ENCODE measurements around the gene KSR2.

Gene KSR2

DNA sequence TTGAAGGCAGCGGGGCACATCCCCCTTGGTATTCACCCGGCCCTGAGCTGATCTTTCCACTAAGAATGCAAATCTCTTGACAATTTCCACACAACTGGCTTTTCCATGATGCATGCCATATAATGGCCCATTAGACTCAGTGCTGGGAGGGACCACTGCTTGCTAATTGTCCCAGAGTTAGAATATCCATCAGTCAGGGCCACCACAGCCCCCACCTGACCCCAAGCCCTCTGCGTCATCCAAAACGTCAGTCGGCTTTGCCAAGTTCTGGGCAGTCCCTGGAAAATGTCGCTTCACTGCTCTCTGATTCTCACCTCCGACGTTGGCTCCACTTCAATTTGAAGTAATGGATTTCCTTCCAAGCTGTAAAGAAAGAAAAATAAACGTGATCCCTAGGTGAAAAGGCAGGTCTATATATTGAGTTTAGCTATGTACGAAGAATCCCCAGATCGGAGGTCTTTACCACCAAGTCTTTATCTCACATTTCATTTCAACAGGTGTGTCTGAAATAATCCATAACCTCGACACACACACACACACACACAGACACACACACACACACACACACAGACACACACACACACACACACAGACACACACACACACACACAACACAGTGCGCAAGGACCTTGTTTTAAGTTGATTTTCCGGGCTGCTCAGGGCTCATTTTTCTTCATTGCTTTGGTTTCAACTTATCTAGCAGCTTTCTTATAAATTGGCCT, 441.9 kb downstream of the KSR2 start:
- TF ChIP-seq, protein P1, sequence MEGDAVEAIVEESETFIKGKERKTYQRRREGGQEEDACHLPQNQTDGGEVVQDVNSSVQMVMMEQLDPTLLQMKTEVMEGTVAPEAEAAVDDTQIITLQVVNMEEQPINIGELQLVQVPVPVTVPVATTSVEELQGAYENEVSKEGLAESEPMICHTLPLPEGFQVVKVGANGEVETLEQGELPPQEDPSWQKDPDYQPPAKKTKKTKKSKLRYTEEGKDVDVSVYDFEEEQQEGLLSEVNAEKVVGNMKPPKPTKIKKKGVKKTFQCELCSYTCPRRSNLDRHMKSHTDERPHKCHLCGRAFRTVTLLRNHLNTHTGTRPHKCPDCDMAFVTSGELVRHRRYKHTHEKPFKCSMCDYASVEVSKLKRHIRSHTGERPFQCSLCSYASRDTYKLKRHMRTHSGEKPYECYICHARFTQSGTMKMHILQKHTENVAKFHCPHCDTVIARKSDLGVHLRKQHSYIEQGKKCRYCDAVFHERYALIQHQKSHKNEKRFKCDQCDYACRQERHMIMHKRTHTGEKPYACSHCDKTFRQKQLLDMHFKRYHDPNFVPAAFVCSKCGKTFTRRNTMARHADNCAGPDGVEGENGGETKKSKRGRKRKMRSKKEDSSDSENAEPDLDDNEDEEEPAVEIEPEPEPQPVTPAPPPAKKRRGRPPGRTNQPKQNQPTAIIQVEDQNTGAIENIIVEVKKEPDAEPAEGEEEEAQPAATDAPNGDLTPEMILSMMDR (IDR thresholded peaks at IDR 0.05; ENCODE audit: low read depth, low read length), result no peak

DNA sequence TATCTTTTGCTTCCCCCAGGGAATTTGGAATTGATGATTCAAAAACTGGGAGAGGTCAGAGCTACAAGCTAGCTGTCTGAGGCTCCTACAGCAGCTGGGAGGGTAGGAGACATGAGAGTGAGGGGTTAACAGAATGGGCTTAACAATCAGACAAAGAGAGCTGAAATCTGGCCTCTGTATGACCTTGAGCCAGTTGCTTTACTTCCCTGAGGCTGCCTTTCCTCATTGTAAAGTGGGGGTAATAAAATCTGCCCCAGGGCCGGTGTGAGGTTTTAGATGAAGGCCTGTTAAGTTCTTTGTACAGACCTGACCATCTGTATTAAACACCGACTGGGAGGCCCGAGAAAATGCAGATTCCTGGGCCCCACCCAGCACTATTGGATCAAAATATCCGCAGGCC, 443.0 kb downstream of the KSR2 start:
- no peak for DNase-seq (ENCODE audit: low read depth in 2 of 2)
- no peak overlapping the region for H3K4me3 ChIP-seq (replicated peaks in 1 of 2; ENCODE audit: low read depth in 2 of 2, low read length in 2 of 2)
- TF ChIP-seq, protein P1 (IDR thresholded peaks at IDR 0.05; ENCODE audit: low read depth, low read length), result no peak

More for the DNA sequence above, 441.9 kb downstream of the KSR2 start:
- DNase-seq (ENCODE audit: low read depth in 2 of 2), result no peak
- H3K4me3 ChIP-seq (replicated peaks in 1 of 2; ENCODE audit: low read depth in 2 of 2, low read length in 2 of 2), result no peak overlapping the region

DNA sequence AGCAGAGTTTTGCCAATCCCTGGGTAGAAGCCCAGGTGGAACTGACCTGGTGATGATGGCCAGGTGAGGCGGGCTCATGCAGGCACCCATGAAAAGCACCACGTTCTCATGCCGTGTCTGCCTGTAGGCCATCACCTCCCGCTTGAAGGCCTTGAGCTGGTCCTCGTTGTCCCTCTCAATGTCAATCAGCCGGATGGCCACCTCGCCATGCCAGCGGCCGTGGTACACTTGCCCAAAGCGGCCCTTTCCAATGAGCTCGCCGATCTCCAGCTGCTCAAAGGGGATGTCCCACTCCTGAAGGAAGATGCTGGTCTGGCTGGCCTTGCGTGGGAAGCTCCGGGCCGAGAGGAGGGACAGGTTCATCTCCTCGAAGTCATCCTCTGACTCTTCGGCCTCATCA, 444.0 kb downstream of the KSR2 start:
- TF ChIP-seq, protein P1 (IDR thresholded peaks at IDR 0.05; ENCODE audit: low read depth, low read length), result no peak
- DNase-seq (ENCODE audit: low read depth in 2 of 2), result no peak
- H3K4me3 ChIP-seq (replicated peaks in 1 of 2; ENCODE audit: low read depth in 2 of 2, low read length in 2 of 2), result no peak overlapping the region

DNA sequence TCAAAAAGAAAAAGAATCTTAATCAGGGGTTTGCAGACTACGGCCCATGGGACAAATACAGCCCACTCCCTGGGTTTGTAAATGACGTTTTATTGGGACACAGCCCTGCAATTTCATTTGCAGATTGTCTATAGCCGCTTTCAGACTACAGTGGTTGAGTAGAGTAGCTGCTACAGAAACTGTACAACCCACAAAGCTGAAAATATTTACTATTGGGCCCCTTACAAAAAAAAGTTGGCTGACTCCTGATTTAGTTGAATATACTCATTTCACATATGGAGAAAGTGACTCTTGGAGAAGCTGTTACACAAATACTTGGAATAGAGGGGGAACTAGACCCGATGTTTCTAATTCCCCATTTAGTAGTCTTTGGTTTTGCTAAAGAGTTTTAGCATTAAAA, 444.8 kb downstream of the KSR2 start:
- no peak for DNase-seq (ENCODE audit: low read depth in 2 of 2)
- TF ChIP-seq, protein P1 (IDR thresholded peaks at IDR 0.05; ENCODE audit: low read depth, low read length), result no peak
- H3K4me3 ChIP-seq (replicated peaks in 1 of 2; ENCODE audit: low read depth in 2 of 2, low read length in 2 of 2), result no peak overlapping the region

DNA sequence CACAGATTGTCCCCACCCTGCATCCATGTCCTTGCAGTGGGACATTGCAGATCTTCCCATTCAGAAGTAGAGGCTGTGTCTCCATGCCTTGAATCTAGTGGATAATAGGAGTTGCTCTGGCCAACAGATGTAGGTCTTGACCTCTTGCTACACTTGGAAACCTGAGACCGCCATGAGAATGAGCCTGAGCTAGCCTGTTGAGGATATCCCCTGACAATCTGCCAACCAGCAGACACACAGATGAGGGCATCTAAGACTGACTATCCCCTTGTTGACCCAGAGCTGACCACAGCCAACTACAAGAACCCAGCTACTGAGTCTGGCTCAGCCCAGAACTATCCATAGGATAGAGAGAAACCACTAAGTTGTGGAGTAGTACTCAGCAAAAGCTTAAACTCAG, 446.2 kb downstream of the KSR2 start:
- no peak for DNase-seq (ENCODE audit: low read depth in 2 of 2)
- TF ChIP-seq, protein P1 (IDR thresholded peaks at IDR 0.05; ENCODE audit: low read depth, low read length), result no peak
- no peak overlapping the region for H3K4me3 ChIP-seq (replicated peaks in 1 of 2; ENCODE audit: low read depth in 2 of 2, low read length in 2 of 2)

DNA sequence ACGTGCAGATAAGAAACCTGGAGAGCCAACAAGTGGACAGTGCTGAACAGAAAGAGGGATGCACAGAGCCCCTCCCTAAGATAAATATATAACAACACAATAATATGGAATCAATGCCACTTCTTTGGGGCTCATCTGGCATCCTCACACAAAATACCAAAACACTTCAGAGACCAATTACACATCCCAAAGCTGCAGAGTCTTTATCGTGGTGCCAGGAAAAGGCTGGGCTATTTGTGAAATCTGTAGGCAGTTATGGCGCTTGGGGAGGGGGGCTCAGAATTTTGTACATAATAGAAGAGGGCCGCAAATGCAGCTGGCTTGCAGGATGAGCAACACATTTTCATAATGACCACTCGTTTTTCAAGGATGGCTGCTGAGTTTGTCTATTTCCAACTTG, 446.9 kb downstream of the KSR2 start:
- TF ChIP-seq, protein P1 (IDR thresholded peaks at IDR 0.05; ENCODE audit: low read depth, low read length), result no peak
- no peak overlapping the region for H3K4me3 ChIP-seq (replicated peaks in 1 of 2; ENCODE audit: low read depth in 2 of 2, low read length in 2 of 2)
- no peak for DNase-seq (ENCODE audit: low read depth in 2 of 2)

DNA sequence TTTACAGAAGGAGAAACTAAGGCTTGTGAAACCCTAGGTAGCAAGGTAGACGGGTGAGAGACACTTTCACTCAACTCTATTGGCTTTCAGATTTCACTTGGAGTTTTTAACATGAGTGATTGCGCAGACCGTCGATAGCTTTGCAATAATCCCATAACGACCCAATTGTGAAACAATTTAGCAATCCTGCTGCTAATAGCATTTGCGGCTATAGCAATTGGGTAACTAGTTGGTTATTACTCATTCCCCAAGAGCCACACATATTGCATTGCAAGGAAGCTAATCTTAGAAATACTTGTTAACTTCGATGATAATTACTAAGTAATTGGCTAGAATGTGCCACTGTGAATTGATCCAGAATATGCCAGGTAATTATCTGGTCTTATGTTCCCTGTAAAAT, 447.4 kb downstream of the KSR2 start:
- no peak overlapping the region for H3K4me3 ChIP-seq (replicated peaks in 1 of 2; ENCODE audit: low read depth in 2 of 2, low read length in 2 of 2)
- DNase-seq (ENCODE audit: low read depth in 2 of 2), result no peak
- TF ChIP-seq, protein P1 (IDR thresholded peaks at IDR 0.05; ENCODE audit: low read depth, low read length), result no peak
